ENCODE data around the gene DNM2. TPM values are rescaled to one million over a fixed set of nuclear protein-coding genes. Genes with fewer than 3 reads are reported as not detected.

The DNM2 gene
- total and polyA plus RNA-seq, 9 of the 15 experiments (the other 6 are each of a cell fraction or from before 2014, with no cell fraction given), result 2.2 to 161 (median 72.6) TPM

DNA sequence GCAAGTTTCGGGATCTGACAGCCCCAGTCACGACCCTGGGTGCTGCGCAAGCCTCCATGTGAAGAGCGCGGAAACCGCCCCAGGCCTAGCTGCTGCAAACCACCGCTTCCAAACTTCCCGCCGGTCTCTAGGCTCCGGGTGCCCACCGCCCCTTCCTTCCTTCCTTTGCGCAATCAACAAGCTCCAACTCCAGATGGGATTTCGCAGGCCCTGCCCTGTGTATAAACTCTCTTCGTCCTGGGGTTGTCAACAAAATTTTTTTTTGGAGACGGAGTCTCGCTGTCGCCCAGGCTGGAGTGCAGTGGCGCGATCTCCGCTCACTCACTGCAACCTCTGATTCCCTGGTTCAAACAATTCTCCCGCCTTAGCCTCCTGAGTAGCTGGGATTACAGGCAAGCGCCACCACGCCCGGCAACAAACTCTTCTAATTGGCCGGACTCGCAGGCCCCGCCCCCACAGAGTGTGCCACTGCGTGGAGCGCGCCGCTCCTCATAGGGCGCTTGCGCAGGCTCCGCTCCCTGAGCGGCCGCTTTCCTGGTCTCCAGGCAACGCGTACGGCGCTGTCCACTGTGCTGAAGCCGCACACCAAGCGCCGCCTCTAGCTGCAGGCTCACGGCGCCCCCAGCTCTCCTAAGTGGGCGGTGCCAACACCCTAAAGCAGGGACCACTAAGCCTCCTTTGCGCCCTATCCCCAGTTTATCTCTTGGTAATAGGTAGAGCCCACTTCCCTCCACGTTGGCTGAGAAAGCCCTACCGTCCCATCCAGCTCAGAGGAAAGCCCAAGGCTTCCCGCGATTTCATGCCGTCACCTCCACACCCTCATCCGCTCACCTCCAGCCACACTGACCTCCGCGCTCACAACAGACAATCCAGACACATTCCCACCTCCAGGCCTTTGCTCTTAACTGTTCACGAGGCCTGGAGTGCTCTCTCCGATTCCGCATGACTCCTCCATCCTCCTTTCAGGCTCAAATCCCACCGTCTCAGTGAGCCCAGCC lies 22.2 kb upstream of the DNM2 start (continued):
- TF ChIP-seq, protein P1, sequence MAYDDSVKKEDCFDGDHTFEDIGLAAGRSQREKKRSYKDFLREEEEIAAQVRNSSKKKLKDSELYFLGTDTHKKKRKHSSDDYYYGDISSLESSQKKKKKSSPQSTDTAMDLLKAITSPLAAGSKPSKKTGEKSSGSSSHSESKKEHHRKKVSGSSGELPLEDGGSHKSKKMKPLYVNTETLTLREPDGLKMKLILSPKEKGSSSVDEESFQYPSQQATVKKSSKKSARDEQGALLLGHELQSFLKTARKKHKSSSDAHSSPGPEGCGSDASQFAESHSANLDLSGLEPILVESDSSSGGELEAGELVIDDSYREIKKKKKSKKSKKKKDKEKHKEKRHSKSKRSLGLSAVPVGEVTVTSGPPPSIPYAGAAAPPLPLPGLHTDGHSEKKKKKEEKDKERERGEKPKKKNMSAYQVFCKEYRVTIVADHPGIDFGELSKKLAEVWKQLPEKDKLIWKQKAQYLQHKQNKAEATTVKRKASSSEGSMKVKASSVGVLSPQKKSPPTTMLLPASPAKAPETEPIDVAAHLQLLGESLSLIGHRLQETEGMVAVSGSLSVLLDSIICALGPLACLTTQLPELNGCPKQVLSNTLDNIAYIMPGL (CRISPR knock-in tag; IDR thresholded peaks at IDR 0.05), result peak; percentile 94
- TF ChIP-seq ZBTB8A (IDR thresholded peaks at IDR 0.05; ENCODE audit: partially characterized antibody) (no peak), MAFF (IDR thresholded peaks at IDR 0.05; ENCODE audit: low read length) (no peak), MXI1 (IDR thresholded peaks at IDR 0.05; ENCODE audit: low read depth, low read length) (peak; percentile 98), ZNF316 (IDR thresholded peaks at IDR 0.05) (no peak), CHD4 (IDR thresholded peaks at IDR 0.05; ENCODE audit: insufficient read depth, insufficient replicate concordance, low read depth, low read length, poor library complexity, severe bottlenecking) (no peak), CSDE1 (IDR thresholded peaks at IDR 0.05) (peak in 1 of 2 experiments; percentile 91; a peak in 2 of 4 replicates), RCOR1 (IDR thresholded peaks at IDR 0.05; ENCODE audit: borderline replicate concordance in 1 of 2, low read depth in 2 of 2, low read length in 2 of 2) (peak in 1 of 2 experiments; percentile 91; a peak in 2 of 4 replicates), L3MBTL2 (IDR thresholded peaks at IDR 0.05) (peak; percentile 45), JUND (IDR thresholded peaks at IDR 0.05; ENCODE audit: borderline replicate concordance, low read depth, low read length) (peak; percentile 31; the same call in 1 of the 2 replicates), JUND (tag; IDR thresholded peaks at IDR 0.05; ENCODE audit: borderline replicate concordance, low read depth, low read length) (no peak; the same call in 2 of the 3 replicates), MYNN (IDR thresholded peaks at IDR 0.05) (peak; percentile 38; the same call in 1 of the 2 replicates), MYNN (CRISPR knock-in tag; IDR thresholded peaks at IDR 0.05) (no peak)
- TF ChIP-seq, protein P2, sequence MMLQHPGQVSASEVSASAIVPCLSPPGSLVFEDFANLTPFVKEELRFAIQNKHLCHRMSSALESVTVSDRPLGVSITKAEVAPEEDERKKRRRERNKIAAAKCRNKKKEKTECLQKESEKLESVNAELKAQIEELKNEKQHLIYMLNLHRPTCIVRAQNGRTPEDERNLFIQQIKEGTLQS (IDR thresholded peaks at IDR 0.05), result no peak
- TF ChIP-seq, protein P2 (CRISPR knock-in tag; conservative IDR thresholded peaks at IDR 0.05), result 0 out of 2 replicates have a peak, but pooled peaks have one; percentile 25
- TF ChIP-seq, protein P3, sequence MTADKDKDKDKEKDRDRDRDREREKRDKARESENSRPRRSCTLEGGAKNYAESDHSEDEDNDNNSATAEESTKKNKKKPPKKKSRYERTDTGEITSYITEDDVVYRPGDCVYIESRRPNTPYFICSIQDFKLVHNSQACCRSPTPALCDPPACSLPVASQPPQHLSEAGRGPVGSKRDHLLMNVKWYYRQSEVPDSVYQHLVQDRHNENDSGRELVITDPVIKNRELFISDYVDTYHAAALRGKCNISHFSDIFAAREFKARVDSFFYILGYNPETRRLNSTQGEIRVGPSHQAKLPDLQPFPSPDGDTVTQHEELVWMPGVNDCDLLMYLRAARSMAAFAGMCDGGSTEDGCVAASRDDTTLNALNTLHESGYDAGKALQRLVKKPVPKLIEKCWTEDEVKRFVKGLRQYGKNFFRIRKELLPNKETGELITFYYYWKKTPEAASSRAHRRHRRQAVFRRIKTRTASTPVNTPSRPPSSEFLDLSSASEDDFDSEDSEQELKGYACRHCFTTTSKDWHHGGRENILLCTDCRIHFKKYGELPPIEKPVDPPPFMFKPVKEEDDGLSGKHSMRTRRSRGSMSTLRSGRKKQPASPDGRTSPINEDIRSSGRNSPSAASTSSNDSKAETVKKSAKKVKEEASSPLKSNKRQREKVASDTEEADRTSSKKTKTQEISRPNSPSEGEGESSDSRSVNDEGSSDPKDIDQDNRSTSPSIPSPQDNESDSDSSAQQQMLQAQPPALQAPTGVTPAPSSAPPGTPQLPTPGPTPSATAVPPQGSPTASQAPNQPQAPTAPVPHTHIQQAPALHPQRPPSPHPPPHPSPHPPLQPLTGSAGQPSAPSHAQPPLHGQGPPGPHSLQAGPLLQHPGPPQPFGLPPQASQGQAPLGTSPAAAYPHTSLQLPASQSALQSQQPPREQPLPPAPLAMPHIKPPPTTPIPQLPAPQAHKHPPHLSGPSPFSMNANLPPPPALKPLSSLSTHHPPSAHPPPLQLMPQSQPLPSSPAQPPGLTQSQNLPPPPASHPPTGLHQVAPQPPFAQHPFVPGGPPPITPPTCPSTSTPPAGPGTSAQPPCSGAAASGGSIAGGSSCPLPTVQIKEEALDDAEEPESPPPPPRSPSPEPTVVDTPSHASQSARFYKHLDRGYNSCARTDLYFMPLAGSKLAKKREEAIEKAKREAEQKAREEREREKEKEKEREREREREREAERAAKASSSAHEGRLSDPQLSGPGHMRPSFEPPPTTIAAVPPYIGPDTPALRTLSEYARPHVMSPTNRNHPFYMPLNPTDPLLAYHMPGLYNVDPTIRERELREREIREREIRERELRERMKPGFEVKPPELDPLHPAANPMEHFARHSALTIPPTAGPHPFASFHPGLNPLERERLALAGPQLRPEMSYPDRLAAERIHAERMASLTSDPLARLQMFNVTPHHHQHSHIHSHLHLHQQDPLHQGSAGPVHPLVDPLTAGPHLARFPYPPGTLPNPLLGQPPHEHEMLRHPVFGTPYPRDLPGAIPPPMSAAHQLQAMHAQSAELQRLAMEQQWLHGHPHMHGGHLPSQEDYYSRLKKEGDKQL (CRISPR knock-in tag; IDR thresholded peaks at IDR 0.05; ENCODE audit: borderline replicate concordance), result 0 out of 2 replicates have a peak, but pooled peaks have one; percentile 20
